ENCODE results near the gene TRA2A. TPM values are rescaled to one million over a fixed set of nuclear protein-coding genes. Genes with fewer than 3 reads are reported as not detected.
A peak's percentile ranks its signal among the peaks of the same experiment; 100 is the strongest.

The TRA2A gene
- polyA plus RNA-seq, 1 donor: 293 TPM

GRCh38 chr7:23471106-23471859 is 60.5 kb downstream of the TRA2A start:
- peak; percentile 86 for DNase-seq

GRCh38 chr7:23470330-23471105 is 61.3 kb downstream of the TRA2A start, which contains the start of gene IGF2BP3:
Gene IGF2BP3, minus strand, starts transcription at chr7:23470491. Its CDS starts 381 bp downstream, at chr7:23470110.
- DNase-seq: peak; percentile 94

- no peak for DNase-seq
Observed at GRCh38 chr7:23469961-23470250, 61.9 kb downstream of the TRA2A start.

- no peak for DNase-seq
Observed at GRCh38 chr7:23469150-23469960, 62.4 kb downstream of the TRA2A start.

- peak; percentile 53 for DNase-seq
Observed at GRCh38 chr7:23468526-23469149, 63.1 kb downstream of the TRA2A start.

GRCh38 chr7:23467806-23468525 is 63.8 kb downstream of the TRA2A start:
- DNase-seq: peak; percentile 51

GRCh38 chr7:23467291-23467805 is 64.4 kb downstream of the TRA2A start:
- DNase-seq: peak; percentile 46

- DNase-seq: no peak
Observed at GRCh38 chr7:23462846-23463245, 68.9 kb downstream of the TRA2A start.

GRCh38 chr7:23458044-23458443 is 73.7 kb downstream of the TRA2A start:
- no peak for DNase-seq

GRCh38 chr7:23456093-23456492 is 75.7 kb downstream of the TRA2A start:
- no peak for DNase-seq

- no peak for DNase-seq
Observed at GRCh38 chr7:23454881-23455526, 76.8 kb downstream of the TRA2A start.

Other genes starting within 250 kb of the TRA2A start
- gene MALSU1, start 232.6 kb downstream of the TRA2A start, polyA plus RNA-seq (ENCODE audit: insufficient read length): 54.0 TPM
- 82.9 TPM for gene IGF2BP3, start 61.5 kb downstream of the TRA2A start, polyA plus RNA-seq (ENCODE audit: insufficient read length)
- gene CCDC126, start 65.4 kb upstream of the TRA2A start, polyA plus RNA-seq (ENCODE audit: insufficient read length): 17.8 TPM
- gene FAM221A, start 148.2 kb upstream of the TRA2A start, polyA plus RNA-seq (ENCODE audit: insufficient read length): 27.9 TPM
- gene STK31, start 178.2 kb upstream of the TRA2A start, polyA plus RNA-seq (ENCODE audit: insufficient read length): 1.0 TPM